NT2/D1 (cell line): Measurements from ENCODE around the gene HIP1.
"Not testable (repeated sequence)": the region's sequence is repeated elsewhere in the genome, so short reads cannot be mapped to it uniquely, and the experiment has no call there.

Source experiments
- DNase-seq: peaks from one replicate; pipeline ENCODE4 v3.0.0-alpha.2; 2011; ENCODE audit warnings: low read depth, low spot score
- H3K27me3 ChIP-seq: 2 replicates; pipeline ENCODE4 v1.6.0; 2011; ENCODE audit warnings: mild to moderate bottlenecking; ENCODE audit not compliant: insufficient read length, insufficient read depth
- H3K36me3 ChIP-seq: 2 replicates; pipeline ENCODE4 v1.6.1; 2011; ENCODE audit warnings: mild to moderate bottlenecking, low read length, mixed read lengths; ENCODE audit not compliant: insufficient read depth, insufficient read length
- H3K4me1 ChIP-seq: 2 replicates; pipeline ENCODE4 v1.5.1; 2011; ENCODE audit not compliant: insufficient read depth, insufficient read length
- H3K4me3 ChIP-seq: 2 replicates; pipeline ENCODE4 v1.5.1; 2011; ENCODE audit warnings: low read depth; ENCODE audit not compliant: insufficient read length
- H3K9ac ChIP-seq: 2 replicates; pipeline ENCODE4 v1.6.0; 2011; ENCODE audit warnings: low read depth; ENCODE audit not compliant: insufficient read length
- H3K9me3 ChIP-seq: 2 replicates; pipeline ENCODE4 v1.5.1; 2011; ENCODE audit warnings: mild to moderate bottlenecking, low read length; ENCODE audit not compliant: insufficient read depth
- SUZ12 ChIP-seq: IDR thresholded peaks from 2 replicates; pipeline ENCODE4 v1.6.1; 2011; ENCODE audit not compliant: insufficient read length, insufficient read depth; ENCODE audit errors: extremely low read depth
- YY1 ChIP-seq: IDR thresholded peaks from 2 replicates; pipeline ENCODE4 v1.6.1; 2011; ENCODE audit not compliant: insufficient read length, insufficient read depth
- ZNF274 ChIP-seq: IDR thresholded peaks from 2 replicates; pipeline ENCODE4 v1.6.1; 2011; ENCODE audit warnings: mild to moderate bottlenecking, low read depth, low read length

Gene HIP1

GRCh38 chr7:75595766-75596165 is 143.0 kb downstream of the HIP1 start:
- H3K9me3 ChIP-seq = no peaks in the 10 kb centered on the region
- no peak overlapping the region for H3K9ac ChIP-seq
- no peaks in the 10 kb centered on the region for H3K27me3 ChIP-seq
- DNase-seq = no peak
- no peak overlapping the region for H3K4me3 ChIP-seq
- H3K4me1 ChIP-seq = peaks cover 5% of the 10 kb centered on the region
- peaks cover 36% of the 10 kb centered on the region for H3K36me3 ChIP-seq
- TF ChIP-seq SUZ12 (no peak), ZNF274 (no peak), YY1 (no peak)

- H3K4me1 ChIP-seq, H3K4me3 ChIP-seq: not testable (repeated sequence)
- peaks cover 35% of the 10 kb centered on the region for H3K36me3 ChIP-seq
Measured at GRCh38 chr7:75593500-75594184, 145.1 kb downstream of the HIP1 start.

GRCh38 chr7:75591467-75592255 is 147.1 kb downstream of the HIP1 start:
- no peak for DNase-seq
- Histone ChIP-seq H3K27me3 (no peaks in the 10 kb centered on the region), H3K4me1 (no peaks in the 10 kb centered on the region), H3K4me3 (no peak overlapping the region), H3K9me3 (no peaks in the 10 kb centered on the region), H3K36me3 (peaks cover 33% of the 10 kb centered on the region), H3K9ac (no peak overlapping the region)
- TF ChIP-seq ZNF274 = no peak
- no peak for TF ChIP-seq YY1
- no peak for TF ChIP-seq SUZ12

More at GRCh38 chr7:75593500-75594184, 145.1 kb downstream of the HIP1 start:
- H3K27me3 ChIP-seq, H3K9ac ChIP-seq, DNase-seq, H3K9me3 ChIP-seq: not testable (repeated sequence)

- Histone ChIP-seq H3K4me3 (no peak overlapping the region), H3K9ac (no peak overlapping the region), H3K27me3 (no peaks in the 10 kb centered on the region), H3K4me1 (no peaks in the 10 kb centered on the region), H3K9me3 (no peaks in the 10 kb centered on the region), H3K36me3 (peaks cover 44% of the 10 kb centered on the region)
- DNase-seq = no peak
- no peak for TF ChIP-seq SUZ12
- no peak for TF ChIP-seq YY1
- no peak for TF ChIP-seq ZNF274
Measured at GRCh38 chr7:75590373-75591005, 148.3 kb downstream of the HIP1 start.

GRCh38 chr7:75584354-75584753 is 154.4 kb downstream of the HIP1 start:
- Histone ChIP-seq H3K27me3 (no peaks in the 10 kb centered on the region), H3K36me3 (peaks cover 61% of the 10 kb centered on the region), H3K9ac (no peak overlapping the region), H3K4me1 (no peaks in the 10 kb centered on the region), H3K4me3 (no peak overlapping the region), H3K9me3 (no peaks in the 10 kb centered on the region)
- no peak for TF ChIP-seq YY1
- no peak for TF ChIP-seq ZNF274
- no peak for TF ChIP-seq SUZ12
- DNase-seq = no peak

GRCh38 chr7:75583255-75583654 is 155.5 kb downstream of the HIP1 start:
- no peak overlapping the region for H3K4me3 ChIP-seq
- H3K9me3 ChIP-seq = no peaks in the 10 kb centered on the region
- no peak for DNase-seq
- no peaks in the 10 kb centered on the region for H3K27me3 ChIP-seq
- peaks cover 61% of the 10 kb centered on the region for H3K36me3 ChIP-seq
- no peak overlapping the region for H3K9ac ChIP-seq
- no peaks in the 10 kb centered on the region for H3K4me1 ChIP-seq
- TF ChIP-seq SUZ12 (no peak), ZNF274 (no peak), YY1 (no peak)

- Histone ChIP-seq H3K9ac (no peak overlapping the region), H3K36me3 (peaks cover 52% of the 10 kb centered on the region), H3K27me3 (no peaks in the 10 kb centered on the region), H3K4me1 (no peaks in the 10 kb centered on the region), H3K4me3 (no peak overlapping the region), H3K9me3 (no peaks in the 10 kb centered on the region)
- TF ChIP-seq SUZ12 (no peak), YY1 (no peak), ZNF274 (no peak)
- DNase-seq = no peak
Measured at GRCh38 chr7:75579899-75580298, 158.8 kb downstream of the HIP1 start.
